Liver (tissue), 9 donors: ENCODE measurements around the gene CRYGA. TPM values are rescaled to one million over a fixed set of nuclear protein-coding genes. Genes with fewer than 3 reads are reported as not detected.

Experiments
- DNase-seq: peaks from one replicate; pipeline ENCODE4 v3.0.0-alpha.2; 2017; ENCODE audit warnings: low spot score
- H3K27ac ChIP-seq, 2 donors: one replicate each; pipeline ENCODE4 v1.7.0; 2013; ENCODE audit warnings: inconsistent platforms in 2 of 2, low read length in 2 of 2, control low read depth in 1 of 2, low read depth in 1 of 2, mild to moderate bottlenecking in 1 of 2
- H3K27me3 ChIP-seq, 4 donors: one replicate each; pipeline versions ENCODE4 v1.6.1 to v1.7.0; 2013; ENCODE audit warnings: low read length in 3 of 4, inconsistent platforms in 1 of 4, mild to moderate bottlenecking in 1 of 4, moderate library complexity in 1 of 4; ENCODE audit not compliant: control insufficient read depth in 4 of 4, insufficient read depth in 4 of 4
- H3K36me3 ChIP-seq, 4 donors: one replicate each; pipeline versions ENCODE4 v1.6.1 to v1.7.0; 2013; ENCODE audit warnings: low read length in 3 of 4, mild to moderate bottlenecking in 3 of 4, low read depth in 1 of 4, moderate library complexity in 1 of 4; ENCODE audit not compliant: control insufficient read depth in 4 of 4, insufficient read depth in 3 of 4
- H3K4me1 ChIP-seq, 4 donors: one replicate each; pipeline versions ENCODE4 v1.6.1 to v1.7.0; 2013; ENCODE audit warnings: low read length in 3 of 4, mild to moderate bottlenecking in 3 of 4, moderate library complexity in 1 of 4; ENCODE audit not compliant: control insufficient read depth in 4 of 4, insufficient read depth in 4 of 4
- H3K4me3 ChIP-seq, 3 donors: one replicate each; pipeline versions ENCODE4 v1.6.1 to v1.7.0; 2013; ENCODE audit warnings: low read length in 3 of 3, control low read depth in 1 of 3, low read depth in 1 of 3, mild to moderate bottlenecking in 1 of 3
- H3K9ac ChIP-seq, 2 donors: one replicate each; pipeline ENCODE4 v1.7.0; 2013; ENCODE audit warnings: low read length in 2 of 2, mild to moderate bottlenecking in 2 of 2, moderate library complexity in 2 of 2, control low read depth in 1 of 2, low read depth in 1 of 2
- H3K9me3 ChIP-seq, 4 donors: one replicate each; pipeline versions ENCODE4 v1.6.1 to v1.7.0; 2013; ENCODE audit warnings: low read length in 3 of 4; ENCODE audit not compliant: control insufficient read depth in 4 of 4
- EGR1 ChIP-seq, 2 donors: IDR thresholded peaks; 2 replicates each; pipeline ENCODE4 v1.6.1; 2016 to 2018; ENCODE audit warnings: antibody characterized with exemption in 2 of 2, low read depth in 2 of 2
- FOXA1 ChIP-seq: IDR thresholded peaks from 2 replicates; pipeline ENCODE4 v1.6.1; 2016; ENCODE audit warnings: antibody characterized with exemption
- HNF4A ChIP-seq, 2 donors: conservative IDR thresholded peaks; 2 replicates each; pipeline ENCODE4 v1.6.1; 2016; ENCODE audit warnings: antibody characterized with exemption in 2 of 2, mild to moderate bottlenecking in 2 of 2
- HNF4G ChIP-seq: IDR thresholded peaks from 2 replicates; pipeline ENCODE4 v1.6.1; 2016; ENCODE audit warnings: antibody characterized with exemption
- JUND ChIP-seq, 2 donors: IDR thresholded peaks; 2 replicates each; pipeline ENCODE4 v1.6.1; 2016; ENCODE audit warnings: antibody characterized with exemption in 2 of 2
- NR2F2 ChIP-seq: IDR thresholded peaks from 2 replicates; pipeline ENCODE4 v1.6.1; 2016; ENCODE audit warnings: antibody characterized with exemption
- RAD21 ChIP-seq, 2 donors: IDR thresholded peaks; 2 replicates each; pipeline ENCODE4 v1.6.1; 2016; ENCODE audit warnings: antibody characterized with exemption in 2 of 2, mild to moderate bottlenecking in 2 of 2
- RXRA ChIP-seq, 2 donors: IDR thresholded peaks; 2 replicates each; pipeline ENCODE4 v1.6.1; 2017 to 2018; ENCODE audit warnings: antibody characterized with exemption in 2 of 2, mild to moderate bottlenecking in 1 of 2
- SP1 ChIP-seq: IDR thresholded peaks from 2 replicates; pipeline ENCODE4 v1.6.1; 2018; ENCODE audit warnings: antibody characterized with exemption, mild to moderate bottlenecking
- TAF1 ChIP-seq: conservative IDR thresholded peaks from 2 replicates; pipeline ENCODE4 v1.6.1; 2016; ENCODE audit warnings: antibody characterized with exemption, mild to moderate bottlenecking
- YY1 ChIP-seq: IDR thresholded peaks from 2 replicates; pipeline ENCODE4 v1.6.1; 2016; ENCODE audit warnings: antibody characterized with exemption, mild to moderate bottlenecking
- WGBS: extraction: QIAGEN DNeasy Blood & Tissue Kit; methylation state at CpG from one replicate; pipeline ENCODE4 v1.1.7; 2013; 5-methylcytosine and 5-hydroxymethylcytosine counted together
- polyA plus RNA-seq, 2 donors: library from polyadenylated mRNA; stranded (reverse) in 1 of 2; unstranded in 1 of 2; fragments of 200-250 nt in 1 of 2; fragments of >200 nt in 1 of 2; fragmentation: Nextera tagmentation in 1 of 2; extraction: Ambion mirVana in 1 of 2; gene quantifications; one replicate each; pipeline versions ENCODE4 v1.2.1 to v1.2.3, GENCODE V29; 2013 to 2015
- total RNA-seq, 2 donors: library from RNA; depleted of rRNA; stranded (reverse); fragments of >200 nt; gene quantifications; one replicate each; pipeline ENCODE4 v1.2.3, GENCODE V29; 2014
- TF ChIP-seq, protein P1 (sequence below): IDR thresholded peaks from 2 replicates; pipeline ENCODE4 v1.6.1; 2016; ENCODE audit warnings: antibody characterized with exemption
- TF ChIP-seq, protein P2 (sequence below): IDR thresholded peaks from 2 replicates; pipeline ENCODE4 v1.6.1; 2016; ENCODE audit warnings: antibody characterized with exemption, mild to moderate bottlenecking
- TF ChIP-seq, protein P3 (sequence below): IDR thresholded peaks from 2 replicates; pipeline ENCODE4 v1.6.1; 2016; ENCODE audit warnings: antibody characterized with exemption
- donor health status: healthy.
- donor health status: healthy.
- donor health status: healthy.
- donor health status: healthy.
- donor health status: healthy.

The CRYGA gene
- total and polyA plus RNA-seq, 4 donors: not detected

- WGBS: 79% methylated on average over 11 of the region's 11 CpGs
- no peak overlapping the region for H3K27ac ChIP-seq
- H3K9ac ChIP-seq: no peak overlapping the region
- H3K4me3 ChIP-seq: no peak overlapping the region
- H3K27me3 ChIP-seq: no peaks in the 10 kb centered on the region
- H3K36me3 ChIP-seq: no peaks in the 10 kb centered on the region
- no peak for DNase-seq
- no peaks in the 10 kb centered on the region for H3K9me3 ChIP-seq
- no peak for TF ChIP-seq JUND (IDR thresholded peaks at IDR 0.05)
- TF ChIP-seq YY1: no peak
- TF ChIP-seq, protein P1, sequence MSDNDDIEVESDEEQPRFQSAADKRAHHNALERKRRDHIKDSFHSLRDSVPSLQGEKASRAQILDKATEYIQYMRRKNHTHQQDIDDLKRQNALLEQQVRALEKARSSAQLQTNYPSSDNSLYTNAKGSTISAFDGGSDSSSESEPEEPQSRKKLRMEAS: no peak
- TF ChIP-seq TAF1: no peak
- peak in 1 of 2 donors; percentile 39 for TF ChIP-seq RXRA (IDR thresholded peaks at IDR 0.05)
- no peak for TF ChIP-seq FOXA1
- TF ChIP-seq RAD21 (IDR thresholded peaks at IDR 0.05): no peak
- TF ChIP-seq, protein P2, sequence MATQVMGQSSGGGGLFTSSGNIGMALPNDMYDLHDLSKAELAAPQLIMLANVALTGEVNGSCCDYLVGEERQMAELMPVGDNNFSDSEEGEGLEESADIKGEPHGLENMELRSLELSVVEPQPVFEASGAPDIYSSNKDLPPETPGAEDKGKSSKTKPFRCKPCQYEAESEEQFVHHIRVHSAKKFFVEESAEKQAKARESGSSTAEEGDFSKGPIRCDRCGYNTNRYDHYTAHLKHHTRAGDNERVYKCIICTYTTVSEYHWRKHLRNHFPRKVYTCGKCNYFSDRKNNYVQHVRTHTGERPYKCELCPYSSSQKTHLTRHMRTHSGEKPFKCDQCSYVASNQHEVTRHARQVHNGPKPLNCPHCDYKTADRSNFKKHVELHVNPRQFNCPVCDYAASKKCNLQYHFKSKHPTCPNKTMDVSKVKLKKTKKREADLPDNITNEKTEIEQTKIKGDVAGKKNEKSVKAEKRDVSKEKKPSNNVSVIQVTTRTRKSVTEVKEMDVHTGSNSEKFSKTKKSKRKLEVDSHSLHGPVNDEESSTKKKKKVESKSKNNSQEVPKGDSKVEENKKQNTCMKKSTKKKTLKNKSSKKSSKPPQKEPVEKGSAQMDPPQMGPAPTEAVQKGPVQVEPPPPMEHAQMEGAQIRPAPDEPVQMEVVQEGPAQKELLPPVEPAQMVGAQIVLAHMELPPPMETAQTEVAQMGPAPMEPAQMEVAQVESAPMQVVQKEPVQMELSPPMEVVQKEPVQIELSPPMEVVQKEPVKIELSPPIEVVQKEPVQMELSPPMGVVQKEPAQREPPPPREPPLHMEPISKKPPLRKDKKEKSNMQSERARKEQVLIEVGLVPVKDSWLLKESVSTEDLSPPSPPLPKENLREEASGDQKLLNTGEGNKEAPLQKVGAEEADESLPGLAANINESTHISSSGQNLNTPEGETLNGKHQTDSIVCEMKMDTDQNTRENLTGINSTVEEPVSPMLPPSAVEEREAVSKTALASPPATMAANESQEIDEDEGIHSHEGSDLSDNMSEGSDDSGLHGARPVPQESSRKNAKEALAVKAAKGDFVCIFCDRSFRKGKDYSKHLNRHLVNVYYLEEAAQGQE: no peak
- peak; percentile 82 to 88 for TF ChIP-seq HNF4A (conservative IDR thresholded peaks at IDR 0.05)
- no peak for TF ChIP-seq NR2F2
- TF ChIP-seq, protein P3, sequence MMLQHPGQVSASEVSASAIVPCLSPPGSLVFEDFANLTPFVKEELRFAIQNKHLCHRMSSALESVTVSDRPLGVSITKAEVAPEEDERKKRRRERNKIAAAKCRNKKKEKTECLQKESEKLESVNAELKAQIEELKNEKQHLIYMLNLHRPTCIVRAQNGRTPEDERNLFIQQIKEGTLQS: no peak
- no peak for TF ChIP-seq SP1
- no peak for TF ChIP-seq EGR1 (IDR thresholded peaks at IDR 0.05; ENCODE audit: low read depth in 2 of 2)
- no peak for TF ChIP-seq HNF4G
- H3K4me1 ChIP-seq: peaks cover 0 to 3% (median 0%) of the 10 kb centered on the region in 4 donors
Measured at GRCh38 chr2:208135794-208136715, 27.3 kb downstream of the CRYGA start.

- WGBS: 84% methylated on average over 8 of the region's 8 CpGs
- Histone ChIP-seq H3K9ac (no peak overlapping the region), H3K27me3 (no peaks in the 10 kb centered on the region), H3K27ac (no peak overlapping the region), H3K4me1 (peaks cover 0 to 3% (median 0%) of the 10 kb centered on the region in 4 donors), H3K36me3 (no peaks in the 10 kb centered on the region), H3K9me3 (no peaks in the 10 kb centered on the region), H3K4me3 (no peak overlapping the region)
- no peak for TF ChIP-seq JUND (IDR thresholded peaks at IDR 0.05)
- TF ChIP-seq, protein P1: no peak
- no peak for TF ChIP-seq NR2F2
- no peak for DNase-seq
Measured at GRCh38 chr2:208134928-208135586, 28.3 kb downstream of the CRYGA start.
